MCF 10A (cell line): Measurements from ENCODE around the gene TBKBP1. TPM values are rescaled to one million over a fixed set of nuclear protein-coding genes. Genes with fewer than 3 reads are reported as not detected.

ENCODE experiments used
- BruUV-seq: library from RNA; stranded (reverse); fragments of 400-500 nt; replicated peaks from 2 replicates; lab custom pipeline; 2021; lab: Mats Ljungman, UMichigan
- CTCF ChIA-PET: fragments of 300-600 bp; sonication (Branson Sonifier 250); formaldehyde crosslinking; extraction: SDS; loops from one replicate; lab custom pipeline; 2021; ENCODE audit warnings: antibody characterized with exemption, inconsistent platforms; lab: Yijun Ruan, JAX
- POLR2A ChIA-PET: fragments of 300-600, 350-650 bp; sonication (Branson Sonifier 250); formaldehyde crosslinking; extraction: SDS; loops from one replicate; lab custom pipeline; 2020; ENCODE audit warnings: antibody characterized with exemption, inconsistent platforms; lab: Yijun Ruan, JAX
- DNase-seq: peaks from one replicate; pipeline ENCODE4 v3.0.0-alpha.2; 2018; ENCODE audit not compliant: unreplicated experiment
- H3K27ac Mint-ChIP-seq: one replicate; pipeline ENCODE4 v1.8.0; 2022; ENCODE audit warnings: mild to moderate bottlenecking, low read depth, mixed read lengths; ENCODE audit not compliant: unreplicated experiment
- H3K27me3 Mint-ChIP-seq: one replicate; pipeline ENCODE4 v1.8.0; 2022; ENCODE audit warnings: mixed read lengths; ENCODE audit not compliant: insufficient read depth, unreplicated experiment
- H3K36me3 Mint-ChIP-seq: one replicate; pipeline ENCODE4 v1.8.0; 2022; ENCODE audit warnings: mild to moderate bottlenecking, moderate library complexity, mixed read lengths; ENCODE audit not compliant: insufficient read depth, unreplicated experiment
- H3K4me1 Mint-ChIP-seq: one replicate; pipeline ENCODE4 v1.8.0; 2022; ENCODE audit warnings: mixed read lengths; ENCODE audit not compliant: insufficient read depth, unreplicated experiment
- H3K4me3 Mint-ChIP-seq: one replicate; pipeline ENCODE4 v1.8.0; 2022; ENCODE audit warnings: mild to moderate bottlenecking, moderate library complexity, mixed read lengths; ENCODE audit not compliant: unreplicated experiment
- H3K9me3 Mint-ChIP-seq: one replicate; pipeline ENCODE4 v1.8.0; 2022; ENCODE audit warnings: mixed read lengths; ENCODE audit not compliant: unreplicated experiment
- intact Hi-C: fragments of 100-400 bp; cut with micrococcal nuclease; formaldehyde crosslinking; loops from 2 replicates; pipeline ENCODE4 v1.14.1; 2022
- total RNA-seq: library from RNA; stranded (reverse); gene quantifications from 2 replicates; pipeline ENCODE4 v1.2.3, GENCODE V29; 2022
- TF ChIP-seq, protein P1 (sequence below): fragments of 200-600 bp; IDR thresholded peaks from one replicate; pipeline ENCODE4 v1.8.0; 2022; ENCODE audit warnings: antibody characterized with exemption, mild to moderate bottlenecking; ENCODE audit not compliant: unreplicated experiment

The TBKBP1 gene
- total RNA-seq, 1 experiment from 2014 or later = 0.40 TPM

DNA sequence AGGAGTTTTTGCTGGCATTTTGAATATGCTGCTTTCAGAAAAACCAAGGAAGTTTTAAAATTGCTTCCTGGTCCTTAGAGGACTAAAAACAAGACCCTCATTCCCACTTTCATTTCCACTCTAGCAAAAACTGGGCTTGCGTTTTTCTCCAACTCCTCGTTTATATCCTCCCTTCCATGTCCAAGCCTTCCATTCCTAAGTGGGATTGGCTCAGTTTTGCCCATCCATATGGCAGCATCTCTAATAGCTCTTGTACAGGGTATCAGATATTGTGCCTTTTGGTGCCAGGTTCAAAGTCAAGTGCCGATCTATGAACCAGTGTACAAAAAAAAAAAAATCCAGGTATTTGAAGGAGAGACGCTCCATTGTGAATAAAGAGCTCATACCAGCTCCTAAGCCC, 9.9 kb upstream of the TBKBP1 start:
- Mint-ChIP-seq H3K4me1 (peaks cover 15% of the 10 kb centered on the region), H3K4me3 (no peak overlapping the region), H3K27me3 (no peaks in the 10 kb centered on the region), H3K9me3 (no peaks in the 10 kb centered on the region), H3K27ac (no peak overlapping the region), H3K36me3 (peaks cover 71% of the 10 kb centered on the region)
- DNase-seq = no peak
- TF ChIP-seq, protein P1, sequence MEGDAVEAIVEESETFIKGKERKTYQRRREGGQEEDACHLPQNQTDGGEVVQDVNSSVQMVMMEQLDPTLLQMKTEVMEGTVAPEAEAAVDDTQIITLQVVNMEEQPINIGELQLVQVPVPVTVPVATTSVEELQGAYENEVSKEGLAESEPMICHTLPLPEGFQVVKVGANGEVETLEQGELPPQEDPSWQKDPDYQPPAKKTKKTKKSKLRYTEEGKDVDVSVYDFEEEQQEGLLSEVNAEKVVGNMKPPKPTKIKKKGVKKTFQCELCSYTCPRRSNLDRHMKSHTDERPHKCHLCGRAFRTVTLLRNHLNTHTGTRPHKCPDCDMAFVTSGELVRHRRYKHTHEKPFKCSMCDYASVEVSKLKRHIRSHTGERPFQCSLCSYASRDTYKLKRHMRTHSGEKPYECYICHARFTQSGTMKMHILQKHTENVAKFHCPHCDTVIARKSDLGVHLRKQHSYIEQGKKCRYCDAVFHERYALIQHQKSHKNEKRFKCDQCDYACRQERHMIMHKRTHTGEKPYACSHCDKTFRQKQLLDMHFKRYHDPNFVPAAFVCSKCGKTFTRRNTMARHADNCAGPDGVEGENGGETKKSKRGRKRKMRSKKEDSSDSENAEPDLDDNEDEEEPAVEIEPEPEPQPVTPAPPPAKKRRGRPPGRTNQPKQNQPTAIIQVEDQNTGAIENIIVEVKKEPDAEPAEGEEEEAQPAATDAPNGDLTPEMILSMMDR = no peak
- no TSS peak for BruUV-seq
- CTCF ChIA-PET = interaction anchor here (0.6 to 1.2 kb wide), 3 partner anchors 15 to 127 kb away, joined by 3 to 4 read pairs (median 3); no protein-coding TSS in a partner anchor
- intact Hi-C loops = no loop called here
- POLR2A ChIA-PET = interaction anchor here (1.4 kb wide), 1 partner anchor 34 kb away, joined by 4 read pairs; the partner anchor contains the start of gene KPNB1

DNA sequence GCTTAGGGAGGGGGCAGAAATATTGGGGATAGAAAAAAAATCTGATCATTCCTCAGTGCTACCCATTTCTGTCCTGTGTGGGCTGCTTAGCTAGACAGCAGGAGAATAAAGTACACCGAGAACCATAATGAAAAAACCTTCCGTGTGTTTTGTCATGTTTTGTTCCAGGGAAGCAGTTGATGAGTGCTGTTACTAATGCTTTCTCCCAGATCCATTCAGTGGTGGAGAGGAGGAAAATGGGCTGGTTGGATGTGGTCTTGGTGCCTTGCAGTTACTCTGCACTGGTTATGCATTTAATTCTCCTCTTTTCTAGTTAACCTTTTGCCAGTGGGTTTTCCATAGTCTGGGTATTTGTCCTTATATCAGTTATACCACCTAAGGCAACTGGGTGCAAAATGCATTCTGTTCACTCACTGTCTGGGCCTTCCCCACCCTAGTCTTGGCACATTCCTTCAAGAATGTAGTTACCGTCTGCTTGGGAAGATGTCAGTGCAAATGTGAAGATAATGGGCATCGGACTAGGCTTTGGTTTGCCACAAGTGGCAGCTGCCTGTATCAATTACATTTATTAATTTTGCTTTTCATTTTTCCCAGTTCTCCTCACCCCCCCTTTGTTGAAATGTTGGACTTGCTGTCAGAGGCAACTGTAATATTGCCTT, 9.3 kb upstream of the TBKBP1 start:
- H3K27ac Mint-ChIP-seq = no peak overlapping the region

DNA sequence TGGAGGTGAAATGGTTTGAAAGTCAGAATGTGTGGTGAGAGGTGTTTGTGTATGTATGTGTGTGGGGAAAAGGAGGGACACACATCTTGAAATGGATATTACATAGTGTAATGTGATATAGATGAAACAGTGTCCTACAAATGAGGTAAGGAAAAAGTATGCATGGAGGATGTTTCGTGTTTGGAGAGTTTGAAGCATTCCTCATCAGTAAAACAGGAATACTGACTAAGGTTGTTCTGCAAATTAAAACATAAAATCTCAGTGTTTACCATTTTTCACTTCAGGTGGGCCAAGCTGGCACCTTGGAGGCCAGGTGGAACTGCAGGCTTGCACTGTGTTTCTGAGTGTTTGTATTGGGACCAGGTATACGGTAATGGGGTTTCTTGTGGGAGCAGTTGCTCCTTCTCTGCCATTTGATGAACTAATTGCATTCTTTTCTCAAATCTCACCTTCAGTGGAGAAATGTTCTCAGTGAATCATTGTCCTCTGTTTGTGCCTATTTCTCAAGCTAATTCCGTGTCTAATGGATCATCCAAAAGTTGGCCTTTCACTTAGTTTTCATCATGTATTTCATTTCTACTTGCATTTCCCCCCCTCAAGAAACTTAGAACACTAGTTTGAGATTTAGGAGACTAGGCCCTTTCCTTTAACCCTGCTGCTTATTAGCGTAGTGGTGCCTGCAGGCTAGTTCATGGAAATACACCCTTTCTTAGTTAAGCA, 8.2 kb upstream of the TBKBP1 start:
- H3K4me1 Mint-ChIP-seq = peaks cover 15% of the 10 kb centered on the region
- ChIA-PET POLR2A (interaction anchor here (0.6 to 1.4 kb wide), 4 partner anchors 12 to 84 kb away, joined by 3 to 5 read pairs (median 3); no protein-coding TSS in a partner anchor), CTCF (no interaction called here)
- H3K27ac Mint-ChIP-seq = no peak overlapping the region
- no peaks in the 10 kb centered on the region for H3K27me3 Mint-ChIP-seq
- intact Hi-C loops = no loop called here
- no peaks in the 10 kb centered on the region for H3K9me3 Mint-ChIP-seq
- peaks cover 54% of the 10 kb centered on the region for H3K36me3 Mint-ChIP-seq
- DNase-seq = no peak
- no peak overlapping the region for H3K4me3 Mint-ChIP-seq
- BruUV-seq = no TSS peak
- TF ChIP-seq, protein P1 = no peak

More for the DNA sequence above, 9.3 kb upstream of the TBKBP1 start:
- intact Hi-C loops = no loop called here
- H3K4me1 Mint-ChIP-seq = peaks cover 15% of the 10 kb centered on the region
- no peaks in the 10 kb centered on the region for H3K9me3 Mint-ChIP-seq
- TF ChIP-seq, protein P1 = no peak
- no peak overlapping the region for H3K4me3 Mint-ChIP-seq
- CTCF ChIA-PET = interaction anchor here (1.2 kb wide), 1 partner anchor 15 kb away, joined by 3 read pairs; no protein-coding TSS in a partner anchor
- POLR2A ChIA-PET = interaction anchor here (0.8 to 1.4 kb wide), 3 partner anchors 11 to 35 kb away, joined by 3 to 4 read pairs (median 3); partner anchors contain the start of gene KPNB1
- no peaks in the 10 kb centered on the region for H3K27me3 Mint-ChIP-seq
- BruUV-seq = no TSS peak
- DNase-seq = no peak
- H3K36me3 Mint-ChIP-seq = peaks cover 64% of the 10 kb centered on the region

DNA sequence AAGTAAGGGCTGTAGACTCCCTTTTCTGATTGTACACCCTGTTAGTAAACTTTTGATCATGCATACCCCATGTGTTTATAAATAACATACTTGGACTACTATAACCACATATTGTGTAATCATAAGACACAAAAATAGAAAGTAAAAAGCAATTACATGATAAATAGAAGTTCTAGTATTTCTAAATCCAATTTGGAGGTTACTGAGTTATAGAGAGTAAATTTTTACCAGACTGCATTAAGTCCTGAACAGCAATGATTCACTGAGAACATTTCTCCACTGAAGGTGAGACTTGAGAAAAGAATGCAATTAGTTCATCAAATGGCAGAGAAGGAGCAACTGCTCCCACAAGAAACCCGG, 7.7 kb upstream of the TBKBP1 start:
- DNase-seq = no peak

More for the DNA sequence above, 7.7 kb upstream of the TBKBP1 start:
- H3K9me3 Mint-ChIP-seq = no peaks in the 10 kb centered on the region
- no TSS peak for BruUV-seq
- no peaks in the 10 kb centered on the region for H3K27me3 Mint-ChIP-seq
- peaks cover 15% of the 10 kb centered on the region for H3K4me1 Mint-ChIP-seq
- POLR2A ChIA-PET = interaction anchor here (0.6 to 0.7 kb wide), 2 partner anchors 28 to 84 kb away, joined by 3 to 5 read pairs; no protein-coding TSS in a partner anchor
- H3K4me3 Mint-ChIP-seq = no peak overlapping the region
- peaks cover 48% of the 10 kb centered on the region for H3K36me3 Mint-ChIP-seq
- TF ChIP-seq, protein P1 = no peak
- intact Hi-C loops = no loop called here
- CTCF ChIA-PET = no interaction called here
- H3K27ac Mint-ChIP-seq = no peak overlapping the region
